ENCODE measurements around the gene CLIP4. TPM values are rescaled to one million over a fixed set of nuclear protein-coding genes. Genes with fewer than 3 reads are reported as not detected.

CLIP4 gene
- total and polyA plus RNA-seq, 2 experiments from 2014 or later = 0.06 to 0.14 TPM

- no peak for TF ChIP-seq ZNF462 (CRISPR knock-in tag; IDR thresholded peaks at IDR 0.05)
- TF ChIP-seq CTCF (conservative IDR thresholded peaks at IDR 0.05; ENCODE audit: low read depth in 2 of 2) = no peak
- TF ChIP-seq JUNB (IDR thresholded peaks at IDR 0.05; ENCODE audit: unreplicated experiment) = no peak
- no peak for TF ChIP-seq EZH2 (IDR thresholded peaks at IDR 0.05; ENCODE audit: low read depth, unreplicated experiment)
- no peak for TF ChIP-seq EZH2phosphoT487 (IDR thresholded peaks at IDR 0.05; ENCODE audit: unreplicated experiment)
- no peak for TF ChIP-seq STAT1 (IDR thresholded peaks at IDR 0.05; ENCODE audit: unreplicated experiment)
- no peak for TF ChIP-seq CREB1 (CRISPR knock-in tag; IDR thresholded peaks at IDR 0.05; ENCODE audit: low read depth)
- no peak for TF ChIP-seq ZNF114 (CRISPR knock-in tag; IDR thresholded peaks at IDR 0.05)
These were observed 103.4 kb downstream of the CLIP4 start (continued) for GRCh38 chr2:29218550-29219125.
